ENCODE data around the gene RP9. TPM values are rescaled to one million over a fixed set of nuclear protein-coding genes. Genes with fewer than 3 reads are reported as not detected.

The RP9 gene
- total and polyA plus RNA-seq, 2 of the 13 experiments (the other 11 are each of a cell fraction or from before 2014, with no cell fraction given): 14.2 to 18.6 TPM

- TF ChIP-seq, protein P1, sequence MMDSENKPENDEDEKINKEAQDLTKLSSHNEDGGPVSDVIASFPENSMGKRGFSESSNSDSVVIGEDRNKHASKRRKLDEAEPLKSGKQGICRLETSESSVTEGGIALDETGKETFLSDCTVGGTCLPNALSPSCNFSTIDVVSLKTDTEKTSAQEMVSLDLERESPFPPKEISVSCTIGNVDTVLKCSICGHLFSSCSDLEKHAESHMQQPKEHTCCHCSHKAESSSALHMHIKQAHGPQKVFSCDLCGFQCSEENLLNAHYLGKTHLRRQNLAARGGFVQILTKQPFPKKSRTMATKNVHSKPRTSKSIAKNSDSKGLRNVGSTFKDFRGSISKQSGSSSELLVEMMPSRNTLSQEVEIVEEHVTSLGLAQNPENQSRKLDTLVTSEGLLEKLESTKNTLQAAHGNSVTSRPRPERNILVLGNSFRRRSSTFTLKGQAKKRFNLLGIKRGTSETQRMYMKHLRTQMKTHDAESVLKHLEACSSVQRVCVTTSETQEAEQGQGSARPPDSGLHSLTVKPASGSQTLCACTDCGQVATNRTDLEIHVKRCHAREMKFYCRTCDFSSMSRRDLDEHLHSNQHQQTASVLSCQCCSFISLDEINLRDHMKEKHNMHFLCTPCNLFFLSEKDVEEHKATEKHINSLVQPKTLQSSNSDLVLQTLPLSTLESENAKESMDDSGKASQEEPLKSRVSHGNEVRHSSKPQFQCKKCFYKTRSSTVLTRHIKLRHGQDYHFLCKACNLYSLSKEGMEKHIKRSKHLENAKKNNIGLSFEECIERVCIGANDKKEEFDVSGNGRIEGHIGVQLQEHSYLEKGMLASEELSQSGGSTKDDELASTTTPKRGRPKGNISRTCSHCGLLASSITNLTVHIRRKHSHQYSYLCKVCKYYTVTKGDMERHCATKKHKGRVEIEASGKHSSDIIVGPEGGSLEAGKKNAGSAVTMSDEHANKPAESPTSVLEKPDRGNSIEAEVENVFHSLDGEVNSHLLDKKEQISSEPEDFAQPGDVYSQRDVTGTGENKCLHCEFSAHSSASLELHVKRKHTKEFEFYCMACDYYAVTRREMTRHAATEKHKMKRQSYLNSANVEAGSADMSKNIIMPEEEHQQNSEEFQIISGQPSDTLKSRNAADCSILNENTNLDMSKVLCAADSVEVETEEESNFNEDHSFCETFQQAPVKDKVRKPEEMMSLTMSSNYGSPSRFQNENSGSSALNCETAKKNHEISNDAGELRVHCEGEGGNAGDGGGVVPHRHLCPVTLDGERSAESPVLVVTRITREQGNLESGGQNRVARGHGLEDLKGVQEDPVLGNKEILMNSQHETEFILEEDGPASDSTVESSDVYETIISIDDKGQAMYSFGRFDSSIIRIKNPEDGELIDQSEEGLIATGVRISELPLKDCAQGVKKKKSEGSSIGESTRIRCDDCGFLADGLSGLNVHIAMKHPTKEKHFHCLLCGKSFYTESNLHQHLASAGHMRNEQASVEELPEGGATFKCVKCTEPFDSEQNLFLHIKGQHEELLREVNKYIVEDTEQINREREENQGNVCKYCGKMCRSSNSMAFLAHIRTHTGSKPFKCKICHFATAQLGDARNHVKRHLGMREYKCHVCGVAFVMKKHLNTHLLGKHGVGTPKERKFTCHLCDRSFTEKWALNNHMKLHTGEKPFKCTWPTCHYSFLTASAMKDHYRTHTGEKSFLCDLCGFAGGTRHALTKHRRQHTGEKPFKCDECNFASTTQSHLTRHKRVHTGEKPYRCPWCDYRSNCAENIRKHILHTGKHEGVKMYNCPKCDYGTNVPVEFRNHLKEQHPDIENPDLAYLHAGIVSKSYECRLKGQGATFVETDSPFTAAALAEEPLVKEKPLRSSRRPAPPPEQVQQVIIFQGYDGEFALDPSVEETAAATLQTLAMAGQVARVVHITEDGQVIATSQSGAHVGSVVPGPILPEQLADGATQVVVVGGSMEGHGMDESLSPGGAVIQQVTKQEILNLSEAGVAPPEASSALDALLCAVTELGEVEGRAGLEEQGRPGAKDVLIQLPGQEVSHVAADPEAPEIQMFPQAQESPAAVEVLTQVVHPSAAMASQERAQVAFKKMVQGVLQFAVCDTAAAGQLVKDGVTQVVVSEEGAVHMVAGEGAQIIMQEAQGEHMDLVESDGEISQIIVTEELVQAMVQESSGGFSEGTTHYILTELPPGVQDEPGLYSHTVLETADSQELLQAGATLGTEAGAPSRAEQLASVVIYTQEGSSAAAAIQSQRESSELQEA (CRISPR knock-in tag; IDR thresholded peaks at IDR 0.05; ENCODE audit: not compliant biosample characterization): peak; percentile 34
- TF ChIP-seq ZNF235 (CRISPR knock-in tag; IDR thresholded peaks at IDR 0.05; ENCODE audit: borderline replicate concordance) (peak; percentile 68; the same call in 1 of the 2 replicates), KDM5B (CRISPR knock-in tag; IDR thresholded peaks at IDR 0.05; ENCODE audit: borderline replicate concordance) (peak; percentile 73), ZNF510 (CRISPR knock-in tag; IDR thresholded peaks at IDR 0.05; ENCODE audit: low read depth) (no peak), NFKBIZ (CRISPR knock-in tag; IDR thresholded peaks at IDR 0.05) (no peak), ZFP36L1 (CRISPR knock-in tag; IDR thresholded peaks at IDR 0.05) (peak; percentile 57; the same call in 1 of the 2 replicates), HIVEP1 (CRISPR knock-in tag; IDR thresholded peaks at IDR 0.05) (0 out of 2 replicates have a peak, but pooled peaks have one; percentile 19), ZNF749 (CRISPR knock-in tag; IDR thresholded peaks at IDR 0.05; ENCODE audit: borderline replicate concordance) (peak; percentile 57; the same call in 1 of the 2 replicates), ZSCAN12 (CRISPR knock-in tag; IDR thresholded peaks at IDR 0.05) (no peak), U2AF2 (IDR thresholded peaks at IDR 0.05; ENCODE audit: low read depth, low read length) (no peak)
- TF ChIP-seq, protein P2, sequence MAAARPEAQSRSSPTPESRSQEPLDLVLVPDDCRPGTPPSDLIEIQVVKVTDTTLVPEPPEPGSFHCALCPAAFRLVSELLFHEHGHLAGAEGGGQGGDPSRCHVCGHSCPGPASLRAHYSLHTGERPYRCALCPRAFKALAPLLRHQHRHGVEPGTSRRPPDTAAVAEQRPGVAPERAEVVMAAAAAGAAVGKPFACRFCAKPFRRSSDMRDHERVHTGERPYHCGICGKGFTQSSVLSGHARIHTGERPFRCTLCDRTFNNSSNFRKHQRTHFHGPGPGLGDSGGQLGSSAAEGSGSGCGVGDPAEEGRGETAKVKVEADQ (CRISPR knock-in tag; IDR thresholded peaks at IDR 0.05; ENCODE audit: borderline replicate concordance): no peak
- TF ChIP-seq, protein P3, sequence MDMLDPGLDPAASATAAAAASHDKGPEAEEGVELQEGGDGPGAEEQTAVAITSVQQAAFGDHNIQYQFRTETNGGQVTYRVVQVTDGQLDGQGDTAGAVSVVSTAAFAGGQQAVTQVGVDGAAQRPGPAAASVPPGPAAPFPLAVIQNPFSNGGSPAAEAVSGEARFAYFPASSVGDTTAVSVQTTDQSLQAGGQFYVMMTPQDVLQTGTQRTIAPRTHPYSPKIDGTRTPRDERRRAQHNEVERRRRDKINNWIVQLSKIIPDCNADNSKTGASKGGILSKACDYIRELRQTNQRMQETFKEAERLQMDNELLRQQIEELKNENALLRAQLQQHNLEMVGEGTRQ (IDR thresholded peaks at IDR 0.05; ENCODE audit: low read depth, low read length): no peak
- TF ChIP-seq, protein P3 (CRISPR knock-in tag; IDR thresholded peaks at IDR 0.05; ENCODE audit: borderline replicate concordance): peak; percentile 63; the same call in 1 of the 2 replicates
- TF ChIP-seq, protein P4, sequence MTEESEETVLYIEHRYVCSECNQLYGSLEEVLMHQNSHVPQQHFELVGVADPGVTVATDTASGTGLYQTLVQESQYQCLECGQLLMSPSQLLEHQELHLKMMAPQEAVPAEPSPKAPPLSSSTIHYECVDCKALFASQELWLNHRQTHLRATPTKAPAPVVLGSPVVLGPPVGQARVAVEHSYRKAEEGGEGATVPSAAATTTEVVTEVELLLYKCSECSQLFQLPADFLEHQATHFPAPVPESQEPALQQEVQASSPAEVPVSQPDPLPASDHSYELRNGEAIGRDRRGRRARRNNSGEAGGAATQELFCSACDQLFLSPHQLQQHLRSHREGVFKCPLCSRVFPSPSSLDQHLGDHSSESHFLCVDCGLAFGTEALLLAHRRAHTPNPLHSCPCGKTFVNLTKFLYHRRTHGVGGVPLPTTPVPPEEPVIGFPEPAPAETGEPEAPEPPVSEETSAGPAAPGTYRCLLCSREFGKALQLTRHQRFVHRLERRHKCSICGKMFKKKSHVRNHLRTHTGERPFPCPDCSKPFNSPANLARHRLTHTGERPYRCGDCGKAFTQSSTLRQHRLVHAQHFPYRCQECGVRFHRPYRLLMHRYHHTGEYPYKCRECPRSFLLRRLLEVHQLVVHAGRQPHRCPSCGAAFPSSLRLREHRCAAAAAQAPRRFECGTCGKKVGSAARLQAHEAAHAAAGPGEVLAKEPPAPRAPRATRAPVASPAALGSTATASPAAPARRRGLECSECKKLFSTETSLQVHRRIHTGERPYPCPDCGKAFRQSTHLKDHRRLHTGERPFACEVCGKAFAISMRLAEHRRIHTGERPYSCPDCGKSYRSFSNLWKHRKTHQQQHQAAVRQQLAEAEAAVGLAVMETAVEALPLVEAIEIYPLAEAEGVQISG (CRISPR knock-in tag; IDR thresholded peaks at IDR 0.05): peak; percentile 75
Observed at GRCh38 chr7:33128990-33129805, 20.0 kb upstream of the RP9 start, which contains the start of gene BBS9 (continued).
